Measurements from ENCODE around the gene RAPSN.

GRCh38 chr11:47433157-47433556, 15.8 kb downstream of the RAPSN start:
- TF ChIP-seq CTCF (conservative IDR thresholded peaks at IDR 0.05; ENCODE audit: low read length) (no peak), EZH2phosphoT487 (IDR thresholded peaks at IDR 0.05; ENCODE audit: borderline replicate concordance, low read depth, low read length) (no peak)
